Liver (tissue), 9 donors: ENCODE measurements around the gene FBN3. TPM values are rescaled to one million over a fixed set of nuclear protein-coding genes. Genes with fewer than 3 reads are reported as not detected.

Experiments used
- DNase-seq: peaks from one replicate; pipeline ENCODE4 v3.0.0-alpha.2; 2017; ENCODE audit warnings: low spot score
- H3K27ac ChIP-seq, 2 donors: one replicate each; pipeline ENCODE4 v1.7.0; 2013; ENCODE audit warnings: inconsistent platforms in 2 of 2, low read length in 2 of 2, control low read depth in 1 of 2, low read depth in 1 of 2, mild to moderate bottlenecking in 1 of 2
- H3K27me3 ChIP-seq, 4 donors: one replicate each; pipeline versions ENCODE4 v1.6.1 to v1.7.0; 2013; ENCODE audit warnings: low read length in 3 of 4, inconsistent platforms in 1 of 4, mild to moderate bottlenecking in 1 of 4, moderate library complexity in 1 of 4; ENCODE audit not compliant: control insufficient read depth in 4 of 4, insufficient read depth in 4 of 4
- H3K36me3 ChIP-seq, 4 donors: one replicate each; pipeline versions ENCODE4 v1.6.1 to v1.7.0; 2013; ENCODE audit warnings: low read length in 3 of 4, mild to moderate bottlenecking in 3 of 4, low read depth in 1 of 4, moderate library complexity in 1 of 4; ENCODE audit not compliant: control insufficient read depth in 4 of 4, insufficient read depth in 3 of 4
- H3K4me1 ChIP-seq, 4 donors: one replicate each; pipeline versions ENCODE4 v1.6.1 to v1.7.0; 2013; ENCODE audit warnings: low read length in 3 of 4, mild to moderate bottlenecking in 3 of 4, moderate library complexity in 1 of 4; ENCODE audit not compliant: control insufficient read depth in 4 of 4, insufficient read depth in 4 of 4
- H3K4me3 ChIP-seq, 3 donors: one replicate each; pipeline versions ENCODE4 v1.6.1 to v1.7.0; 2013; ENCODE audit warnings: low read length in 3 of 3, control low read depth in 1 of 3, low read depth in 1 of 3, mild to moderate bottlenecking in 1 of 3
- H3K9ac ChIP-seq, 2 donors: one replicate each; pipeline ENCODE4 v1.7.0; 2013; ENCODE audit warnings: low read length in 2 of 2, mild to moderate bottlenecking in 2 of 2, moderate library complexity in 2 of 2, control low read depth in 1 of 2, low read depth in 1 of 2
- H3K9me3 ChIP-seq, 4 donors: one replicate each; pipeline versions ENCODE4 v1.6.1 to v1.7.0; 2013; ENCODE audit warnings: low read length in 3 of 4; ENCODE audit not compliant: control insufficient read depth in 4 of 4
- EGR1 ChIP-seq, 2 donors: IDR thresholded peaks; 2 replicates each; pipeline ENCODE4 v1.6.1; 2016 to 2018; ENCODE audit warnings: antibody characterized with exemption in 2 of 2, low read depth in 2 of 2
- FOXA1 ChIP-seq: IDR thresholded peaks from 2 replicates; pipeline ENCODE4 v1.6.1; 2016; ENCODE audit warnings: antibody characterized with exemption
- FOXA2 ChIP-seq: IDR thresholded peaks from 2 replicates; pipeline ENCODE4 v1.6.1; 2016; ENCODE audit warnings: antibody characterized with exemption
- GABPA ChIP-seq, 2 donors: IDR thresholded peaks in 1 of 2; conservative IDR thresholded peaks in 1 of 2; 2 replicates each; pipeline ENCODE4 v1.6.1; 2016; ENCODE audit warnings: antibody characterized with exemption in 2 of 2, mild to moderate bottlenecking in 1 of 2, moderate library complexity in 1 of 2
- HNF4A ChIP-seq, 2 donors: conservative IDR thresholded peaks; 2 replicates each; pipeline ENCODE4 v1.6.1; 2016; ENCODE audit warnings: antibody characterized with exemption in 2 of 2, mild to moderate bottlenecking in 2 of 2
- HNF4G ChIP-seq: IDR thresholded peaks from 2 replicates; pipeline ENCODE4 v1.6.1; 2016; ENCODE audit warnings: antibody characterized with exemption
- JUND ChIP-seq, 2 donors: IDR thresholded peaks; 2 replicates each; pipeline ENCODE4 v1.6.1; 2016; ENCODE audit warnings: antibody characterized with exemption in 2 of 2
- NR2F2 ChIP-seq: IDR thresholded peaks from 2 replicates; pipeline ENCODE4 v1.6.1; 2016; ENCODE audit warnings: antibody characterized with exemption
- RAD21 ChIP-seq, 2 donors: IDR thresholded peaks; 2 replicates each; pipeline ENCODE4 v1.6.1; 2016; ENCODE audit warnings: antibody characterized with exemption in 2 of 2, mild to moderate bottlenecking in 2 of 2
- RXRA ChIP-seq, 2 donors: IDR thresholded peaks; 2 replicates each; pipeline ENCODE4 v1.6.1; 2017 to 2018; ENCODE audit warnings: antibody characterized with exemption in 2 of 2, mild to moderate bottlenecking in 1 of 2
- SP1 ChIP-seq: IDR thresholded peaks from 2 replicates; pipeline ENCODE4 v1.6.1; 2018; ENCODE audit warnings: antibody characterized with exemption, mild to moderate bottlenecking
- TAF1 ChIP-seq: conservative IDR thresholded peaks from 2 replicates; pipeline ENCODE4 v1.6.1; 2016; ENCODE audit warnings: antibody characterized with exemption, mild to moderate bottlenecking
- YY1 ChIP-seq: IDR thresholded peaks from 2 replicates; pipeline ENCODE4 v1.6.1; 2016; ENCODE audit warnings: antibody characterized with exemption, mild to moderate bottlenecking
- WGBS: extraction: QIAGEN DNeasy Blood & Tissue Kit; methylation state at CpG from one replicate; pipeline ENCODE4 v1.1.7; 2013; 5-methylcytosine and 5-hydroxymethylcytosine counted together
- polyA plus RNA-seq, 2 donors: library from polyadenylated mRNA; stranded (reverse) in 1 of 2; unstranded in 1 of 2; fragments of 200-250 nt in 1 of 2; fragments of >200 nt in 1 of 2; fragmentation: Nextera tagmentation in 1 of 2; extraction: Ambion mirVana in 1 of 2; gene quantifications; one replicate each; pipeline versions ENCODE4 v1.2.1 to v1.2.3, GENCODE V29; 2013 to 2015
- total RNA-seq, 2 donors: library from RNA; depleted of rRNA; stranded (reverse); fragments of >200 nt; gene quantifications; one replicate each; pipeline ENCODE4 v1.2.3, GENCODE V29; 2014
- TF ChIP-seq, protein P1 (sequence below): IDR thresholded peaks from 2 replicates; pipeline ENCODE4 v1.6.1; 2016; ENCODE audit warnings: antibody characterized with exemption
- TF ChIP-seq, protein P2 (sequence below): fragments of 150-350 bp; IDR thresholded peaks from 2 replicates; pipeline ENCODE4 v1.5.1; 2017; ENCODE audit warnings: improper control_type of control experiment, low read depth, low read length; ENCODE audit not compliant: missing input control
- TF ChIP-seq, protein P3 (sequence below): IDR thresholded peaks from 2 replicates; pipeline ENCODE4 v1.6.1; 2016; ENCODE audit warnings: antibody characterized with exemption, mild to moderate bottlenecking
- TF ChIP-seq, protein P4 (sequence below): IDR thresholded peaks from 2 replicates; pipeline ENCODE4 v1.6.1; 2016; ENCODE audit warnings: antibody characterized with exemption
- TF ChIP-seq, protein P5 (sequence below): IDR thresholded peaks from 2 replicates; pipeline ENCODE4 v1.6.1; 2016; ENCODE audit warnings: antibody characterized with exemption
- donor health status: healthy.
- donor health status: healthy.
- donor health status: healthy.
- donor health status: healthy.
- donor health status: healthy.

FBN3 gene
- total and polyA plus RNA-seq, 4 donors = under 0.01 to 0.61 (median 0.08) TPM; not detected in 1

DNA sequence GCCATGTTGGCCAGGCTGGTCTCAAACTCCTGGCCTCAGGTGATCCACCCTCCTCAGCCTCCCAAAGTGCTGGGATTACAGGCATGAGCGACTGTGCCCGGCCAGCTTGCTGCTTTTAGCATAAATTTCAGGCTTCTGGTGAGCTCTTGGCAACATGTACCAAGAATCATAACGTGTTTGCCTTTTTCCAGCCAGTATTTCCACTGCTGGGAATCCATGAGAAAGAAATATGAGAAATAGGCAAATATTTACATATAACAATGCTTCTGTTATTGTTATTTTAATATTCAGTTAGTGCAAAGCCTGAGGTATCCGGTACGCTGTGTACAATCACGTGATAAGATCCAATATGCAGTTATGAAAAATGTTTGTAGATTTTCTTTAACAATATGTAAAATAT, 30.6 kb upstream of the FBN3 start:
- 89% methylated on average over 6 of the region's 6 CpGs for WGBS
- H3K27me3 ChIP-seq = no peaks in the 10 kb centered on the region
- no peak overlapping the region for H3K27ac ChIP-seq
- TF ChIP-seq, protein P1, sequence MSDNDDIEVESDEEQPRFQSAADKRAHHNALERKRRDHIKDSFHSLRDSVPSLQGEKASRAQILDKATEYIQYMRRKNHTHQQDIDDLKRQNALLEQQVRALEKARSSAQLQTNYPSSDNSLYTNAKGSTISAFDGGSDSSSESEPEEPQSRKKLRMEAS = no peak
- TF ChIP-seq NR2F2 = no peak
- TF ChIP-seq, protein P2, sequence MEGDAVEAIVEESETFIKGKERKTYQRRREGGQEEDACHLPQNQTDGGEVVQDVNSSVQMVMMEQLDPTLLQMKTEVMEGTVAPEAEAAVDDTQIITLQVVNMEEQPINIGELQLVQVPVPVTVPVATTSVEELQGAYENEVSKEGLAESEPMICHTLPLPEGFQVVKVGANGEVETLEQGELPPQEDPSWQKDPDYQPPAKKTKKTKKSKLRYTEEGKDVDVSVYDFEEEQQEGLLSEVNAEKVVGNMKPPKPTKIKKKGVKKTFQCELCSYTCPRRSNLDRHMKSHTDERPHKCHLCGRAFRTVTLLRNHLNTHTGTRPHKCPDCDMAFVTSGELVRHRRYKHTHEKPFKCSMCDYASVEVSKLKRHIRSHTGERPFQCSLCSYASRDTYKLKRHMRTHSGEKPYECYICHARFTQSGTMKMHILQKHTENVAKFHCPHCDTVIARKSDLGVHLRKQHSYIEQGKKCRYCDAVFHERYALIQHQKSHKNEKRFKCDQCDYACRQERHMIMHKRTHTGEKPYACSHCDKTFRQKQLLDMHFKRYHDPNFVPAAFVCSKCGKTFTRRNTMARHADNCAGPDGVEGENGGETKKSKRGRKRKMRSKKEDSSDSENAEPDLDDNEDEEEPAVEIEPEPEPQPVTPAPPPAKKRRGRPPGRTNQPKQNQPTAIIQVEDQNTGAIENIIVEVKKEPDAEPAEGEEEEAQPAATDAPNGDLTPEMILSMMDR = no peak
- TF ChIP-seq, protein P3, sequence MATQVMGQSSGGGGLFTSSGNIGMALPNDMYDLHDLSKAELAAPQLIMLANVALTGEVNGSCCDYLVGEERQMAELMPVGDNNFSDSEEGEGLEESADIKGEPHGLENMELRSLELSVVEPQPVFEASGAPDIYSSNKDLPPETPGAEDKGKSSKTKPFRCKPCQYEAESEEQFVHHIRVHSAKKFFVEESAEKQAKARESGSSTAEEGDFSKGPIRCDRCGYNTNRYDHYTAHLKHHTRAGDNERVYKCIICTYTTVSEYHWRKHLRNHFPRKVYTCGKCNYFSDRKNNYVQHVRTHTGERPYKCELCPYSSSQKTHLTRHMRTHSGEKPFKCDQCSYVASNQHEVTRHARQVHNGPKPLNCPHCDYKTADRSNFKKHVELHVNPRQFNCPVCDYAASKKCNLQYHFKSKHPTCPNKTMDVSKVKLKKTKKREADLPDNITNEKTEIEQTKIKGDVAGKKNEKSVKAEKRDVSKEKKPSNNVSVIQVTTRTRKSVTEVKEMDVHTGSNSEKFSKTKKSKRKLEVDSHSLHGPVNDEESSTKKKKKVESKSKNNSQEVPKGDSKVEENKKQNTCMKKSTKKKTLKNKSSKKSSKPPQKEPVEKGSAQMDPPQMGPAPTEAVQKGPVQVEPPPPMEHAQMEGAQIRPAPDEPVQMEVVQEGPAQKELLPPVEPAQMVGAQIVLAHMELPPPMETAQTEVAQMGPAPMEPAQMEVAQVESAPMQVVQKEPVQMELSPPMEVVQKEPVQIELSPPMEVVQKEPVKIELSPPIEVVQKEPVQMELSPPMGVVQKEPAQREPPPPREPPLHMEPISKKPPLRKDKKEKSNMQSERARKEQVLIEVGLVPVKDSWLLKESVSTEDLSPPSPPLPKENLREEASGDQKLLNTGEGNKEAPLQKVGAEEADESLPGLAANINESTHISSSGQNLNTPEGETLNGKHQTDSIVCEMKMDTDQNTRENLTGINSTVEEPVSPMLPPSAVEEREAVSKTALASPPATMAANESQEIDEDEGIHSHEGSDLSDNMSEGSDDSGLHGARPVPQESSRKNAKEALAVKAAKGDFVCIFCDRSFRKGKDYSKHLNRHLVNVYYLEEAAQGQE = no peak
- no peak for TF ChIP-seq YY1
- no peak for TF ChIP-seq RAD21 (IDR thresholded peaks at IDR 0.05)
- TF ChIP-seq FOXA1 = no peak
- TF ChIP-seq JUND (IDR thresholded peaks at IDR 0.05) = no peak
- TF ChIP-seq, protein P4, sequence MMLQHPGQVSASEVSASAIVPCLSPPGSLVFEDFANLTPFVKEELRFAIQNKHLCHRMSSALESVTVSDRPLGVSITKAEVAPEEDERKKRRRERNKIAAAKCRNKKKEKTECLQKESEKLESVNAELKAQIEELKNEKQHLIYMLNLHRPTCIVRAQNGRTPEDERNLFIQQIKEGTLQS = no peak
- no peak for TF ChIP-seq EGR1 (IDR thresholded peaks at IDR 0.05; ENCODE audit: low read depth in 2 of 2)
- TF ChIP-seq, protein P5, sequence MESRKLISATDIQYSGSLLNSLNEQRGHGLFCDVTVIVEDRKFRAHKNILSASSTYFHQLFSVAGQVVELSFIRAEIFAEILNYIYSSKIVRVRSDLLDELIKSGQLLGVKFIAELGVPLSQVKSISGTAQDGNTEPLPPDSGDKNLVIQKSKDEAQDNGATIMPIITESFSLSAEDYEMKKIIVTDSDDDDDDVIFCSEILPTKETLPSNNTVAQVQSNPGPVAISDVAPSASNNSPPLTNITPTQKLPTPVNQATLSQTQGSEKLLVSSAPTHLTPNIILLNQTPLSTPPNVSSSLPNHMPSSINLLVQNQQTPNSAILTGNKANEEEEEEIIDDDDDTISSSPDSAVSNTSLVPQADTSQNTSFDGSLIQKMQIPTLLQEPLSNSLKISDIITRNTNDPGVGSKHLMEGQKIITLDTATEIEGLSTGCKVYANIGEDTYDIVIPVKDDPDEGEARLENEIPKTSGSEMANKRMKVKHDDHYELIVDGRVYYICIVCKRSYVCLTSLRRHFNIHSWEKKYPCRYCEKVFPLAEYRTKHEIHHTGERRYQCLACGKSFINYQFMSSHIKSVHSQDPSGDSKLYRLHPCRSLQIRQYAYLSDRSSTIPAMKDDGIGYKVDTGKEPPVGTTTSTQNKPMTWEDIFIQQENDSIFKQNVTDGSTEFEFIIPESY = no peak
- TF ChIP-seq GABPA (IDR thresholded peaks at IDR 0.05 in 1 of 2, conservative IDR thresholded peaks at IDR 0.05 in 1 of 2) = no peak
- TF ChIP-seq HNF4G = no peak
- no peak for TF ChIP-seq SP1
- TF ChIP-seq FOXA2 = no peak
- TF ChIP-seq HNF4A (conservative IDR thresholded peaks at IDR 0.05) = no peak
- TF ChIP-seq RXRA (IDR thresholded peaks at IDR 0.05) = no peak
- TF ChIP-seq TAF1 = no peak
- H3K9ac ChIP-seq = no peak overlapping the region
- no peak overlapping the region for H3K4me3 ChIP-seq
- H3K36me3 ChIP-seq = no peaks in the 10 kb centered on the region
- no peak for DNase-seq
- H3K4me1 ChIP-seq = peaks cover 0 to under 1% (median 0%) of the 10 kb centered on the region in 4 donors
- no peaks in the 10 kb centered on the region for H3K9me3 ChIP-seq
